Cardiac muscle cell (in vitro differentiated cells and primary cell): Measurements from ENCODE around the gene RPL27A. TPM values are rescaled to one million over a fixed set of nuclear protein-coding genes. Genes with fewer than 3 reads are reported as not detected.

ENCODE experiments used
- DNase-seq, 2 donors: peaks; one replicate each; pipeline versions ENCODE4 v3.0.0 to v3.0.0-alpha.2; 2010 to 2017; ENCODE audit warnings: low read depth in 1 of 2, low spot score in 1 of 2
- H3K27ac ChIP-seq: fragments of 200-600 bp; sonication (generic); 2 replicates; pipeline ENCODE4 v1.5.1; 2016
- H3K27me3 ChIP-seq: fragments of 200-600 bp; sonication (generic); 2 replicates; pipeline ENCODE4 v1.6.0; 2016; ENCODE audit warnings: control low read depth
- H3K36me3 ChIP-seq: fragments of 200-600 bp; sonication (generic); 2 replicates; pipeline ENCODE4 v1.5.1; 2016; ENCODE audit warnings: control low read depth
- H3K4me1 ChIP-seq: fragments of 200-600 bp; sonication (generic); 2 replicates; pipeline ENCODE4 v1.8.1; 2017; ENCODE audit warnings: low read depth, mild to moderate bottlenecking, mixed run types
- H3K4me3 ChIP-seq: fragments of 200-600 bp; sonication (generic); 2 replicates; pipeline ENCODE4 v1.5.1; 2016; ENCODE audit warnings: mild to moderate bottlenecking
- H3K9me3 ChIP-seq: fragments of 200-600 bp; sonication (generic); 2 replicates; pipeline ENCODE4 v1.5.1; 2017; ENCODE audit warnings: low read depth, mild to moderate bottlenecking, control low read depth
- CTCF ChIP-seq: IDR thresholded peaks from 2 replicates; pipeline ENCODE4 v1.5.1; 2012; ENCODE audit warnings: low read depth, mild to moderate bottlenecking, low read length
- polyA plus RNA-seq: library from polyadenylated mRNA; unstranded; fragments of >200 nt; fragmentation: Nextera tagmentation; extraction: Ambion mirVana; gene quantifications from 2 replicates; pipeline ENCODE4 v1.2.1, GENCODE V29; 2016
- total RNA-seq: library from RNA; depleted of rRNA; stranded (reverse); fragments of >200 nt; gene quantifications from 2 replicates; pipeline ENCODE4 v1.2.3, GENCODE V29; 2016

Gene RPL27A
- total and polyA plus RNA-seq, 2 experiments from 2014 or later, result 586 to 634 TPM

GRCh38 chr11:8732324-8732670 lies 49.7 kb downstream of the RPL27A start:
- no peak overlapping the region for H3K27ac ChIP-seq
- no peak for DNase-seq
- no peaks in the 10 kb centered on the region for H3K27me3 ChIP-seq
- no peak for TF ChIP-seq CTCF
- peaks cover 4% of the 10 kb centered on the region for H3K36me3 ChIP-seq
- peaks cover 14% of the 10 kb centered on the region for H3K4me1 ChIP-seq
- no peaks in the 10 kb centered on the region for H3K9me3 ChIP-seq
- no peak overlapping the region for H3K4me3 ChIP-seq

GRCh38 chr11:8732748-8733241 lies 50.2 kb downstream of the RPL27A start:
- no peaks in the 10 kb centered on the region for H3K27me3 ChIP-seq
- H3K4me1 ChIP-seq, result peaks cover 14% of the 10 kb centered on the region
- no peaks in the 10 kb centered on the region for H3K9me3 ChIP-seq
- no peak for TF ChIP-seq CTCF
- H3K4me3 ChIP-seq, result no peak overlapping the region
- peak in 1 of 2 donors; percentile 87 for DNase-seq
- peak overlapping the region; percentile 36 for H3K27ac ChIP-seq
- peaks cover 4% of the 10 kb centered on the region for H3K36me3 ChIP-seq

GRCh38 chr11:8733852-8734251 lies 51.3 kb downstream of the RPL27A start:
- no peak for DNase-seq
- no peak for TF ChIP-seq CTCF
- Histone ChIP-seq H3K27ac (no peak overlapping the region), H3K4me1 (peaks cover 5% of the 10 kb centered on the region), H3K4me3 (no peak overlapping the region), H3K27me3 (no peaks in the 10 kb centered on the region), H3K36me3 (peaks cover 4% of the 10 kb centered on the region), H3K9me3 (no peaks in the 10 kb centered on the region)

GRCh38 chr11:8735094-8735493 lies 52.5 kb downstream of the RPL27A start:
- peaks cover 3% of the 10 kb centered on the region for H3K36me3 ChIP-seq
- TF ChIP-seq CTCF, result no peak

GRCh38 chr11:8739309-8739793 lies 56.8 kb downstream of the RPL27A start:
- H3K36me3 ChIP-seq, result no peaks in the 10 kb centered on the region
- TF ChIP-seq CTCF, result no peak
- H3K9me3 ChIP-seq, result no peaks in the 10 kb centered on the region
- DNase-seq, result no peak
- H3K4me3 ChIP-seq, result no peak overlapping the region
- no peaks in the 10 kb centered on the region for H3K4me1 ChIP-seq
- no peaks in the 10 kb centered on the region for H3K27me3 ChIP-seq
- H3K27ac ChIP-seq, result no peak overlapping the region

More at GRCh38 chr11:8735094-8735493, 52.5 kb downstream of the RPL27A start:
- Histone ChIP-seq H3K27me3 (no peaks in the 10 kb centered on the region), H3K4me1 (peaks cover 4% of the 10 kb centered on the region), H3K4me3 (no peak overlapping the region), H3K27ac (no peak overlapping the region), H3K9me3 (no peaks in the 10 kb centered on the region)
- no peak for DNase-seq

Other genes with a start within 250 kb of the RPL27A start
- gene STK33, start 88.6 kb upstream of the RPL27A start, total RNA-seq, result 10.3 and 18.0 TPM in 2 replicates
- 21.5 and 26.0 TPM in 2 replicates for gene STK33, start 88.6 kb upstream of the RPL27A start, polyA plus RNA-seq
- gene TRIM66, start 127 bp upstream of the RPL27A start, total RNA-seq, result 3.2 and 10.9 TPM in 2 replicates
- 3.5 and 3.9 TPM in 2 replicates for gene TRIM66, start 127 bp upstream of the RPL27A start, polyA plus RNA-seq
- 26.2 and 33.7 TPM in 2 replicates for gene AKIP1, start 228.4 kb downstream of the RPL27A start, total RNA-seq
- 51.1 and 55.2 TPM in 2 replicates for gene AKIP1, start 228.4 kb downstream of the RPL27A start, polyA plus RNA-seq